CD4-positive, alpha-beta T cell treated with Interleukin-1 beta for 1 hour (primary cell): Measurements from ENCODE around the gene PIM1.
"Not testable (repeated sequence)": the region's sequence is repeated elsewhere in the genome, so short reads cannot be mapped to it uniquely, and the experiment has no call there.

Source experiments
- DNase-seq, 2 donors: peaks; one replicate each; pipeline ENCODE4 v3.0.0-alpha.2; 2020 to 2022

PIM1 gene

DNA sequence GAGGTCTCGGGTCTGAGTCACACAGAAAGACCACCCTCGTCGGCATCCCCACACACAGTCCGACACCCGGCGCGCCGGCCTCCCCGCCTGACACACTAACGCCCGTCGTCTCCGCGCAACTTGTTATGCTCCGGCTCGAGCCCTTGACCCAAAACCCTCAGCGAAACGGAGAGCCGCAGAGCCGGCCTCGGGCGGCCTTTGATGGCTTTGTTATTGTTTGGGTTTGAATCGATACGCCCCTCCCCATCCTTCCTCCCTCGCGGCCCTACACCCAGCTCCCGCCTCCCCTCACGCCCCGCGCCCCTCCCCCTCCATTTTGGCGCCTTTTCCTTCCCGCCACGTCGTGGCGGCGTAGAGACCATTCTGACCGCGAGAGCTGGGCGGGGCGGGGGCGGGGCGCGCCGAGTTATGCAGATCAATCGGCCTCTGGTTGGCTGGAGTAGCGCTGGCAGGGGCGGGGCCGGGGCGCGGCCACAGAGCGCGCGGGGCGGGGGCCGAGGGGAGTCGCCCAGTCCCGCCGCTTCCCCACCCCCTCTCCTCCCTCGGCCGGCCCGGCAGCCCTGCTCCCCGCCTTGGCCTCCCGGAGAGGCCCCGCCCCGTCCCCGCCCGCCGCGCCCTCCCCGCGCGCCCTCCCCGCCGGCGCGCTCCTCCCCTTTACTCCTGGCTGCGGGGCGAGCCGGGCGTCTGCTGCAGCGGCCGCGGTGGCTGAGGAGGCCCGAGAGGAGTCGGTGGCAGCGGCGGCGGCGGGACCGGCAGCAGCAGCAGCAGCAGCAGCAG is at the start of gene PIM1:
Gene PIM1 (plus strand): TSS at position 657 of the 777 bp plus-strand sequence. CDS start 424 bp downstream, outside the sequence.
- peak; percentile 99 for DNase-seq

DNA sequence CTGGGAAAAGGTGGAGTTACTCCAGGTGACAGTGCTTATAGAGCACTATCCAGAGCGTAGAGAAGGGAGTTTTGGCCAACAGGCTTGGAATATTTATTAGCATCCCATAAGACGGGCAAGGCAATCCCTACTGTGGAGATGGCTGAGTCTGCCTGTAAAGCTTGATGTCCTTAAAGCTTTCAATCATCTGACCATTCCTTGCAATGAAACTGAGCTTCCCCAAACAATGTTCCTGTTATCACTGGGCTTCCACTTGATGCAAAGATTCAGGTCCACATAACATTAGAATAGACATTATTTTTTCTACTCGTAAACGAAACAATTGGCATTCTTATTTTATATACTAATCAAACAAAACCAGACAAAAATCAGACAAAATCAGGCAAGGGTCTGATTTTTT is 48.4 kb upstream of the PIM1 start:
- DNase-seq: no peak

DNA sequence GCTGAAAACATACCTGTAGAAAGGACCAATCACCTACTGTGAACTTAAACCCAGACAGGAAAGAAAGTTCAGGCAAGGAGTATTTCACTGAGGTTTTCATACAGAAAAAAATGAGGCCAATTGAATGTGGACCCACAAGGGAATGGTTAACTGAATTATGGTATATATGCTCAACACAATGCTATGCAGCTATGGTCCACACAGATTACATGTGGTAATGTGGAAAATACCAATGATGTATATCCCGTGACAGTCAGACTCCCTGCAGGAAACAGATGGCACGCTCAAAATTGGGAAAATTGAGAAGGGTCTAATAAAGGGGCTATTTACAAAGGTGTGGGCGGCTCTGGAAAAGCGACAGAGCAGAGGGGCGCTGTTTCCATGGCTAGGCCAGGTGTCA is 47.1 kb upstream of the PIM1 start:
- no peak for DNase-seq

DNA sequence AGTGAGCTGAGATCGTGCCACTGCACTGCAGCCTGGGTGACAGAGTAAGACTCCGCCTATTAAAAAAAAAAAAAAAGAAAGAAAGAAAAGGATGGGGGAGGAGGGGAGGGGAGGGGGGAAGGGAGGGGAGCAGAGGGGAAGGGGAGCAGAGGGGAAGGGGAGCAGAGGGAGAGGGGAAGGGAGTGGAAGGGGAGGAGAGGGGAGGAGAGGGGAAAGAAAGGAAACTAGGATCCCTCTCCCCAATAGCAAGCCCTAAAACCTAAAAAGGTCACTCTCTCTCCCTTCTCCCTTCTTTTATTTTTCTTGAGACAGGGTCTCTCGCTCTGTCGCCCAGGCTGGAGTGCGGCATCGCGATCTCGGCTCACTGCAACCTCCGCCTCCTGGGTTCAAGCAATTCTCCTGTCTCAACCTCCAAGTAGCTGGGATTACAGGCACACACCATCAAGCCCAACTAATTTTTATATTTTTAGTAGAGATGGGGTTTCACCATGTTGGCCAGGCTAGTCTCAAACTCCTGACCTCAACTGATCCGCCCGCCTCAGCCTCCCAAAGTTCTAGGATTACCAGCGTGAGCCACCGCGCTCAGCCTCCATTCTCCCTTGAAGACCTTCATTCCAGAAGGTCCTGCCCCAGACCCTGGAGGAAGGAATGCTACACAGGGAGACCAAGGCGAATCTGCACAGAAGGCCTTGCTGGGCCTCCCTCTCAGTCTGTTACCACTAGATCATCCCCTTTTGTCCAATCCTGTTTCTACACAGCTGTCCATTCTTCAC is 45.8 kb upstream of the PIM1 start:
- no peak for DNase-seq

DNA sequence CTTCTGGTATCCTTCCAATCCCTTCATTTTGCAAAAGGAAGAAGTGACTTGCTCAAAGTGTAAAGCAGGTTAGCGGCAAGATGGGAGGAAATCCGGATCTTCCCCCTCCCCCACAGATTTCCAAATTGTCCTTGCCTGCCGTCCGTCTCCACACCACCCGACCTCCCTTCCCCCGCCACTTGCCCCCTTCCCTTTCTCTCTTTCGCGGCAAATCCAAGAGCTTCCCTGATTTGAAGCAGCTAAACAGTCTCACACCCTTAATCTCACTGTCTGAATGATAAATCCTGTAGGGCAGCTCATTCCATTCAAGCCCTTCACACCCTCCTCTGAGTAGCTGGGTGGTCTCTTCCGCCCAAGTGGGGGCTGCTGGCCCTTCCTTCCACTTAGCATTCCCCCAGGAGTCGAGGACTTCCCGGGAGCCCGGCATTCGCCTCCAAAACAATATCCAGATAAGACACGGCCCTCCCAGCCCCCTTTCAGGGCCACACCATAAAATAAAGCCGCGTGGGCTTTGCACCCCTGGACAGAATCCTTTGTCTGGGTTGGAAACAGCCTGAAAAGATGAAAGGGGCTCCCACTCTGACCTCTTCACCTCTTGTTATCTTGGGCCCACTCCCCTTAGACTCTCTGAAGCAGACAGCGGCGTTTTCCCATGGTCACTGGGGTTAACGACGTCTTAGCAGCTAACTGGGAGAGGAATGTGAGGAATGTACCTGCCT is 44.0 kb upstream of the PIM1 start:
- DNase-seq: no peak

DNA sequence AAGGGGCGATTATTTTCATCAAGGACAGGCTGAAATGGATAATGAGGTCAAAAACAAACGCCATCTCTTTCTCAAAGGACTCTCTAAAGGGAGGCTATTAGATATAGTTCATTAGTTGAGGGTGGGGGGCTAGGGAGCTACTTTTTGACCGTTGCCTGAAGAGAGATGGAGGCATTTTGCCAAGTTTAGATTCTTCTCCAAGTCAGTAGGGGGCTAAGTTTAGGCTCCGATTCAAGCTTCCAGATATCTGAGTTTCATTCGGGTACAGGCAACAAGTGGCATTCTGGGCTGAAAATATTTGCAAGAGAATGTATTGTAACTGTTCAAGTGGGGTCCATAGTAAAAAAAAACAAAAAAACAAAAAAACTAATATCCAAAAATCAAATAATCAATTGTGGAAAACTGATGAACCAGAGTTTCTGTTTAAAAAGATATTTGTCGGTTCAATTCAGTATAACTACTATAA is 43.4 kb upstream of the PIM1 start:
- no peak for DNase-seq

DNA sequence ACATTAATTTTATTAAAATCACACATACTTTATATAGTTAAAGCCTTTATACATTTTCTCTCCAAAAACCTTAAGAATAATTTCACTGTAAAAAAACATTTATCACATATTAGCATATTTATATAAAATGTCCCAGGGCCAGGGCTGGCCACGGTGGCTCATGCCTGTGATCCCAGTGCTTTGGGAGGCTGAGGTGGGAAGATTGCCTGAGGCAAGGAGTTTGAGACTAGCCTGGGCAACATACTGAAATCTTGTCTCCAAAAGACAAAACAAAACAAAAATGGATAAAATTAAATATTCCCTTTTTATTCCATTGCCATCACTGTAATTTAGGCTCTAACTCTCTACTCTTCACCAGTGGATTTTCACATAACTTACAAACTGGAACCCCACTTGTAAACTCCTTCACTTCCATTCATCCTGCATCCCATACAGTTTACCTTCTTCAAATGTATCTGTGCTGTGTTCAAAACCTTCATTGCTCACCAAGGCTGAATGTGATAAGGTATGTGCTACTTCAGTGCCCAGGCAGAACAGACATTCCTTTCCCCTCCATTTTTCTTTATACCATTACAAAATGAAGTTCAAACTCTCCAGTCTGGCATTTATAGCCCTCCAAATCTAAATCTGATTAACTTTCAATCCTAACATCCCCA is 42.9 kb upstream of the PIM1 start:
- DNase-seq: no peak

DNA sequence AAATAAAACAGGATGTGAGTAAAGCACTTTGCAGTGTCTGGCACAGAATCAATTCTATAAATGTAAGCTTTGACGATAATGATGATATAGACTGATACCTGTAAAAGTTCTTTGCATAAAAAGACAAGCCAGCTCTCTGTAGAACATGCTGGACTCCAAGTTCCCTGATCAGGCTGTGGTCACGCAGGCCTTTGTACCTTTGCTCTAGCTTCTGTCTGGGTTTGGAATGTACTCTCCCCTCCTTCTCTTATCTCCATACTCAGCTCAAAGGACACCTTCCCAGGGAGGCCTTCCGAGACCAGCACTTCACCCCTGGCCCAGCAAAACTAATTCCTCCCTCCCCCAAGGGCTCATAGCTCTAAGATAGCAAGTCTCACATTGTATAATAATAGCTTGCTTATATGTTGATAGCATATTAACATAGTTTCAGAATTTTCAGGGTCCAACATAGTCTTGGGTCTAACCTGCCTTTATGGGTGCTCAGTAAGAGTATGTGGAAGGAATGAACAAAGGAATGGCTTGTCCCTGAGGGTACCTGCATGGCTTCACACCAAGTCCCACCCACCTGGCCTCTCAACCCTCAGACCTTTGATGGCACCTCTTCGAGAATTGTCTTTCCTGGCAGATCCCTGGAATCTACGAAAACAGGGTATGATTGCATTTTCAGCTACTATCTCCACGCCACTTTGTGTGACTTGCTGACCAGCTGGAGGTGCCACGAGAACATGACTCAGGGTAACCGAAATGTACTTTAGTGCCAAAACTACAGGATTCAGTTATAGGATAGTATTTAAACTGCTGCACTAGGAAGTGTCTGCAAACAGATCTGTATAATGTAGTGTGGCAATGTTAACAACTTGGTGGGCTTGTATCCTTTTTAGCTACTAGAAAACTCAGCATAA is 41.7 kb upstream of the PIM1 start:
- DNase-seq: no peak

DNA sequence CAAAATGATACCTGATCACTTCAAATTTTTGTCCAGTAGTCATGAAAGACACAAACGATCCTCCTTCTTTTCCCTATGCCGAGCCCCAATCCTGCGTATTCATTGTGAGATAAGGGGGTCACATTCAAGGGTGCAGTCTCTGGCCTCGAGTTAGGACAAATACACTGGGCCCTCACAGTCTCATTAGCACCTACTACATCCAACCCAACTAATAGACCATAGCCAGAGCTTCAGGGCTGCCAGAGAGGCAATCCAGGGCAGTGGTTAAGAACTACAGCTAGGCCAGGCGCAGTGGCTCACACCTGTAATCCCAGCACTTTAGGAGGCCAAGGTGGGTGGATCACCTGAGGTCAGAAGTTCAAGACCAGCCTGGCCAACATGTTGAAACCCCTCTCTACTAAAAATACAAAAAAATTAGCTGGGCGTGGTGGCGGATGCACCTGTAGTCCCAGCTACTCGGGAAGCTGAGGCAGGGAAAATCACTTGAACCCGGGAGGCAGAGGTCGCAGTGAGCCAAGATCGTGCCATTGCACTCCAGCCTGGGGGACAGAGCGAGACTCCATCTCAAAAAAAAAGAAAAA is 41.0 kb upstream of the PIM1 start:
- not testable (repeated sequence) for DNase-seq

DNA sequence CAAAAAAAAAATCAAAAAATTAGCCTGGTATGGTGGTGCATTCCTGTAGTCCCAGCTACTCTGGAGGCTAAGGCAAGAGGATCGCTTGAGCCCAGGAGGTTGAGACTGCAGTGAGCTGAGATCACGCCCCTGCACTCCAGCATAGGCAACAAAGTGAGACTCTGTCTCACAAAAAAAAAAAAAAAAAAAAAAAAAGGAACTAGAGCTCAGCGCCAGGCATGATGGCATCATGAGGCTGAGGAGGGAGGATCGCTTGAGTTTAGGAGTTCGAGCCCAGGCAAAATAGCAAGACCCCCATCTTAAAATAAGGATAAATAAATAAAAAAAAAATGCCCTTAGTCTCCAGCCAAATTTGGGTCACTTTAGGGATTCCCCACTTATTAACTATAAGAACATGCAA is 40.4 kb upstream of the PIM1 start:
- DNase-seq: no peak

DNA sequence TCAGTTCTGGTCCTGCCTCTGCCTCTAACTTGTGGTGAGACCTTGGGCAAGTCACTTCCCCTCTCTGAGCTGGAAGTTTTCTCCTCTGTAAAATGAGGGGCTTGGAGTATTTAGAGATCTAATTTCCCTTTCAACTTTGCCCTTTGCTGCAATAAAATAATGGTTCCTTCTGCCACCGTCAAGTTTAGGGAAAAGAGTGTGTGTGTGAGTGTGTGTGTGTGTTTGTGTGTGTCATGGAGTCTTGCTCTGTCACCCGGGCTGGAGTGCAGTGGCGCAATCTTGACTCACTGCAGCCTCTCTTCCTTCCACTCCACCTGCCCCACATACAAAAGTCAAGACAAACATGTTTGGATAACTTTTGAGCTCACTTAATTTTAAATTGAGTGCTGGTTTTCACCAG is 39.2 kb upstream of the PIM1 start:
- peak in 1 of 2 donors; percentile 55 for DNase-seq

DNA sequence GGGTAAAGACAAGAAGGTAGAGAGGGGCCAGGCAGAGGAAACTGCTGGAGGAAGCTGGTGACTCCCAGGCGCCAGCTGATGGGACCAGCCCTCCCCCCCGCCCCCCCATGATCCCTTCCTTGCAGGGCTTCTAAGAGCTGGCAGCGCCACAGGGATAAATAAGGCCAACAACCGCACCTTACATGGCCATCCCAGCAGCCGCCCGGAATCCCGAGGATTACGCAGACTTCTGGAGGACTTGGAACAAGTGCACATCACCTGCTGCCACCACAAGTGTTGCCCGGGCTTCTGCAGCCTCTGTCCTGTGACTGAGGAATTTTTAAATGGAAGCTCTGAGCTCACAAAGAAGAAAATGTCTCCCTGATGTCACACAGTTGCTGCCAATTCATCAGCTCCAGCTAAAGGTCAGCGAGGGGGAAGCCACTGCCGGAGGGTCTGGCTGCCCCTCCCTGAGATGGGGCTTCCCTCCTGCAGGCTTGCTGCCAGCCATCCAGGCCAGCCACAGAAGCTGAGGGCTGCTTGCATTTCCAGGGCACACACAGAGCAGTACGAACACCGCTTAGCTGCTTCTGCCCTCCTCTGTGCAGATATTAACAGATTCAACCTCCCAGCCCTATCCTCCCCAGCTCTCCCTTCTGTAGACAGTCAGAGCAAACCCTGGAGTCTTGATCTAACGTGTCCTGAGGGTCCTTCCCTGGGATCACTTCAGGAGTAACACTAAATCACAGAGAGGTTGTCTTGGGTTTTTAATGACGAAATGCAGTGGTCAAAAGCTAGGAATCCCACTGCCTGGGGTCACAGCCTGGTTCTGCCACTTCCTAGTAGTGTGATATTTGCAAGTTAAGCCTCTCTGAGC is 38.6 kb upstream of the PIM1 start:
- no peak for DNase-seq

DNA sequence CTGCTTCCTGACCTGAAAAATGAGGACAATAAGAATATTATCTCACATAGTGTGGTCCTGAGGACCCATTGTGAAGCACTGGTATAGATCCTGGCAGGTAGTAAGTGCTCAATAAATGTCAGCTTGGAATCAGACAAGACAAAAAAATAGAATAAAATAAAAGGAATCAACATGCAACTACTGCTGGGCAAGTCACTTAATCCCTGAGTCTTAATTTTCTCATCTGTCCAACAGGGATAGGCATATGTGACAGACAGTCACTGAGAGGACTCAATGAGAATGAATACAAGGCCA is 38.0 kb upstream of the PIM1 start:
- DNase-seq: no peak

DNA sequence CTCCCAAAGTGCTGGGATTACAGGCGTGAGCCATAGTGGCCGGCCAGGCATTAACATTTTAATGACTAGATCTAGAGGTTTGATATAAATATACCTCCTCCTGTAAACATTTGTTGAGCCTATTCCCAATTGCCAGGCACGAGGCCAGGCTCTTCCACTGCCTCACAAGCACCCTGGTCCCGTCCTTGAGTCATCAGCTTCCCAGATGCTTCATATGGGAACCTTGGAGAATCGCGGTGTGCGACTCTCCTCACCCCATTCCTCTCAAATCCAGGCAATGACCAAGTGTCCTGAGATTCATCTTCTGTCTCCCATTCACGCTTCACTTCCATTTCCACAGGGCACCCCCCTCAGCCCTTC is 35.9 kb upstream of the PIM1 start:
- DNase-seq: no peak

DNA sequence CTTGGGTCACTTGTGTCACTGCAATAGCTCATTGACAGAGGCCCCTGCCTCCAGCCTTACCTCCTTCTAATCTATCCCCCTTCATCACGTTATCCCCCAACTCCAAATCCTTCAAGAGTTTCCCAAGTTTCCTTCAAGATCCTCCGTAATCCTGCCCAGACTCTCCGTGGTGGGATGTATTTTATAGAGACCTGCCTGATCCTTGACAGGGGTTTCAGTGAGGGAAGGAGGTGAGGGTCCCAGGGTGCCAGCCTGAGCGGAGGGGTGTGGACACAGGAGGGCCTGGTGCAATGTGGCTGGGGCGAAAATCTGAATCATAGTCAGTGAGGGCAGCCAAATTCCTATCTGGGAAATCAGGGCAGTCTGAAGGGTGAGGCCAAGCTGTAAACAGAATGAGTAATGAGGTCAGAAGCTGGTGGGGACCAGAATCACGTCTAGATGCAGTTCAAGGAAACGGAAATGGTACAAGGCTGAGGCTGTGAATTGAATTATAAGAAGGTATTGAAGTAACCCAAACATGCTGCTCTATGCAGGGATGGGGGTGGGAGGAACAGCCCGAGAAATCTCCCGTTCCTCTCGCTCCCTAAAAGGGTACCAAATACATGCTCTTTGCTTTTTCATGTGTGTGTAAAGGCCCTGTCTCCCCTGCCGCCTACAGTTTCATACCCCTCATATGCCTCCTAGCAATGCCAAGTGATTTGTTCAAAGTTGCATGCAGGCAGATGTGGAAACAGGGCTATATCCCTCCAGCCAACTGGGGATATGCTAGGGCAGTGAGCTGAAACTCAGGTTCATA is 35.4 kb upstream of the PIM1 start:
- DNase-seq: peak; percentile 23 to 55

DNA sequence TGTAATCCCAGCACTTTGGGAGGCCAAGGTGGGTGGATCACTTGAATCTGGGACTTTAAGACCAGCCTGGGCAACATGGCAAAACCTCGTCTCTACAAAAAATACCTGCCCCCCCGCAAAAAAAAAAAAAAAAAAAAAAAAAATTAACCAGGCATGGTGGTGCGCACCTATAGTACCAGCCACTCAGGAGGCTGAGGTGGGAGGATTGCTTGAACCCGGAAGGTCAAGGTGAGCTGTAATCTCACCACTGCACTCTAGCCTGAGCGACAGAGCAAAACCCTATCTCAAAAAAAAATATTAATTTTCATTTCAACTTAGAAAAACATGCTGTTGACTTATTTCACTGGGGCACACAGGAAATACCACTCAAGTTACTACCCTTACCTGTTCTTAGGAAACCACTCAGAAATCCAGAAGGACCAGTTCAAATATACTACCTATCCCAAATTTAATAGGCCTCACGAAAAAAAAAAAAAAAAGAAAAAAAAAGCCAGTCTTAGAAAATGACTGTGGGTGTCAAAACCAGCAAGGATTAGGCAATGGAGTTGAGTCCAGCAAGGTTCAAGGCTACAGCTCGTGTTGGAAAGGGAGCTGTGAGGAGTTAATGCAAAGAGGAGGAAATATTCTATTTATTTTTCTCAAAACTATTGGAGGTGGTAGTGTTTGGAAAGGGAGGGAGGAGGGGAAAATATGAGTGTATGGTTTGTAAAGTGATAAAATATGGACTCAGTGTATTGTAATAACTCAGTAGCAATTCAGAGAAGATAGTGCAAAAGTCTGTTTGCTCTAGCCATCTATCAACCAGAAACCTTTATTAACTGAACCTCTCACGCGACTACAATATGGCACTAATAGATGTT is 33.9 kb upstream of the PIM1 start:
- no peak for DNase-seq

DNA sequence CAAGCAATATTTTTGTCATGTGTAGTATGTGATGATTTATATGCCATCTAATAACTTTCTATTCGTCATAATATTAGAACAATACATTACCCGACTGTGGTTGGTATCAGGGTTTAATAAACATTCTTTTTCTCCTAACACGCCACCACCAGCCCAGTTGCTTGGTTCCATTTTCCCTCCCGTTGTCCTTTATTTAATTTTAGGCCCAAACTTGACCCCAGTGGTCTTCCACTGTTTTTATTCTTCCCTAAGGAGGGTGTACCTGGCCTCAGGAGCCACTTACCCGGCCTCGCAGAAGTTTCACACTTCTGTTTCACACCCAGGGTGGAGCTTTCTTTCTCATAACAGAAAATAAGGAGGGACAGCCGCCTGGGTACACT is 33.1 kb upstream of the PIM1 start:
- no peak for DNase-seq

DNA sequence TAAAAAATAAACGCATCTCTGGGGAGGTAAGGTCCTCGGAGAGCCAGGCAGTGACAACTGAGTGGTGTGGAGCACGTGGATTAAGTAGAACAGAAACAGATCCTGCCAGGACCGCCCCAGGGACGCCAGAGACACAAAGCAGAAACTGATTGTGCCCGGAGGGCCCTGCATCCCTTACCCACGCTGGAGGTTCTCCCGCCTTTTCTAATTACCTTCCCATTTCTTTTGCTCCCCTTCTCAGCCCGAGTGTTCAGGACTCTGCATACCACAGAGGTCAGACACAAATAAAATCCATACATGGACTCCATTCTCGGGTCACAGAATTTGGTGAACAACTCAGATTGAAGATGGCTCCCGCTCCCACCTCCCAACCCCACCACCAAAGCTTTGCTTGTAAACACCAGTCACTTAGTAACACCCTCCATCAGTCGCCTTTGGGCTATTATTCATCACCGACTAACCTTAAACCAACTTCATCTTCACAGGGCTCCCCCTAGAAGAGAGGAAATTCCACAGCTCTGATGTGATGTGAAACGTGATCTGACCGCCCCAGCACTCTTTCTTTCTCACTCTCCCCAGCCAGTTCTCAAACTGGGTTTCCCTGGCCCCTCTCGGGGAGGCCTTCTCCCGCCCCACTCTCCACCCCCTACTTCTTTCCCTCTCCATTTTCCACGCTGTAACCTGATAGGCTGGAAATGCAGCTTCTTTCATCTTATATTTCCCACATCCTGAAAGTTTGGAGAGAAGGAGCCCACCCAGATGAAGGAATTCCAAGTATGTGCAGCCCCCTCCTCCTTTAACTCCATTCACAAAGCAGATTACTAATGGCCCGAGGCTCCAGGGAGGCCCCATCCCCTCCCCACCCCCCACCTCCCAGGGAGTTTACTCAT is 32.5 kb upstream of the PIM1 start:
- DNase-seq: peak; percentile 22 to 54
